Fibroblast of lung (primary cell): ENCODE data around the gene GNG7.

Experiments used
- CTCF ChIP-seq, 2 donors: IDR thresholded peaks in 1 of 2; conservative IDR thresholded peaks in 1 of 2; 1 replicate in 1 of 2; 2 replicates in 1 of 2; pipeline ENCODE4 v1.5.1; 2011 to 2012; ENCODE audit warnings: low read length in 2 of 2, control low read depth in 1 of 2, inconsistent platforms in 1 of 2, low read depth in 1 of 2, mild to moderate bottlenecking in 1 of 2
- EZH2 ChIP-seq: IDR thresholded peaks from 2 replicates; pipeline ENCODE4 v1.5.1; 2012; ENCODE audit warnings: low read length, control low read depth, mild to moderate bottlenecking; ENCODE audit errors: missing control alignments

- TF ChIP-seq CTCF (conservative IDR thresholded peaks at IDR 0.05 in 1 of 2, IDR thresholded peaks at IDR 0.05 in 1 of 2; ENCODE audit: low read depth in 1 of 2, low read length in 2 of 2): no peak
- TF ChIP-seq EZH2: no peak
Observed at GRCh38 chr19:2533072-2533425, 169.4 kb downstream of the GNG7 start.
